SK-N-SH treated with all-trans-retinoic acid at 6 μM for 48 hours (cell line): ENCODE results near the gene ROBO2.

Experiments used
- ARNTL ChIP-seq: fragments of 450-650 bp; formaldehyde crosslinking; IDR thresholded peaks from 2 replicates; pipeline ENCODE4 v1.5.0; 2020; ENCODE audit warnings: low read depth, mild to moderate bottlenecking, moderate library complexity, borderline replicate concordance
- BACH2 ChIP-seq: fragments of 250-450 bp; sonication (Bioruptor Pico); IDR thresholded peaks from 2 replicates; pipeline ENCODE4 v1.9.0; 2021; ENCODE audit warnings: mild to moderate bottlenecking, borderline replicate concordance
- CREB5 ChIP-seq: fragments of 250-450 bp; sonication (Bioruptor Pico); IDR thresholded peaks from 2 replicates; pipeline ENCODE4 v1.5.1; 2020; ENCODE audit warnings: low read depth, mild to moderate bottlenecking, moderate library complexity
- OSR1 ChIP-seq: fragments of 250-450 bp; sonication (Bioruptor Pico); IDR thresholded peaks from 2 replicates; pipeline ENCODE4 v1.8.0; 2022; ENCODE audit warnings: moderate library complexity, mild to moderate bottlenecking, inconsistent platforms
- SNAI2 ChIP-seq: fragments of 250-450 bp; sonication (Bioruptor Pico); IDR thresholded peaks from 2 replicates; pipeline ENCODE4 v1.5.0; 2020; ENCODE audit warnings: mild to moderate bottlenecking, moderate library complexity
- TOX ChIP-seq: fragments of 250-450 bp; sonication (Bioruptor Pico); IDR thresholded peaks from 2 replicates; pipeline ENCODE4 v1.8.0; 2021; ENCODE audit warnings: mild to moderate bottlenecking, moderate library complexity, borderline replicate concordance
- ZC3H10 ChIP-seq: fragments of 250-450 bp; sonication (Bioruptor Pico); IDR thresholded peaks from 2 replicates; pipeline ENCODE4 v1.5.1; 2021; ENCODE audit warnings: mild to moderate bottlenecking, moderate library complexity
- ZFP30 ChIP-seq: fragments of 450-650 bp; formaldehyde crosslinking; IDR thresholded peaks from 2 replicates; pipeline ENCODE4 v1.5.0; 2022; ENCODE audit warnings: mild to moderate bottlenecking, moderate library complexity
- ZNF8 ChIP-seq: fragments of 450-650 bp; formaldehyde crosslinking; IDR thresholded peaks from 2 replicates; pipeline ENCODE4 v1.5.0; 2020; ENCODE audit warnings: mild to moderate bottlenecking, moderate library complexity
- TF ChIP-seq, protein P1 (sequence below): fragments of 250-450 bp; sonication (Bioruptor Pico); IDR thresholded peaks from 2 replicates; pipeline ENCODE4 v1.8.0; 2020; ENCODE audit warnings: mild to moderate bottlenecking, moderate library complexity, borderline replicate concordance

DNA sequence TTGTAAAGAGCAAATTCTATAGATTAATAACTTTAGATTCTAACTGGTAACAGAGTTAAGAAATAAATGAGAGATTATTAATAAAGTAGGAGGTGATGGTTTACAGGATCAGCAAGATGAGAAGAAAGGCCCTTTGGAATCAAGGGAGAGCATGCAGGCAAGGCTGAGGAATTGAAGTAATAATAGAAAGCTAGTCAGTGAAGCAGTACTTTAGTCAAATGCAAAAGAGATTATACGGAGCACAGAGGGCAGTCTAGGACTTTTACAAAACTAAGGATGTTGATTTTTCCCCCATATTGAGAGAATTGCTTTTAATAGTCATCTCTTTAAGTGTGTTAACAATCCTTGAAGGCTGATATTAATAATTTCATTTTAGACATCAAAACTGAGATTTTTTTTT, 146.4 kb downstream of the ROBO2 start:
- TF ChIP-seq ZC3H10 (CRISPR knock-in tag), result no peak
- no peak for TF ChIP-seq SNAI2 (CRISPR knock-in tag)
- TF ChIP-seq OSR1 (CRISPR knock-in tag), result no peak
- TF ChIP-seq, protein P1, sequence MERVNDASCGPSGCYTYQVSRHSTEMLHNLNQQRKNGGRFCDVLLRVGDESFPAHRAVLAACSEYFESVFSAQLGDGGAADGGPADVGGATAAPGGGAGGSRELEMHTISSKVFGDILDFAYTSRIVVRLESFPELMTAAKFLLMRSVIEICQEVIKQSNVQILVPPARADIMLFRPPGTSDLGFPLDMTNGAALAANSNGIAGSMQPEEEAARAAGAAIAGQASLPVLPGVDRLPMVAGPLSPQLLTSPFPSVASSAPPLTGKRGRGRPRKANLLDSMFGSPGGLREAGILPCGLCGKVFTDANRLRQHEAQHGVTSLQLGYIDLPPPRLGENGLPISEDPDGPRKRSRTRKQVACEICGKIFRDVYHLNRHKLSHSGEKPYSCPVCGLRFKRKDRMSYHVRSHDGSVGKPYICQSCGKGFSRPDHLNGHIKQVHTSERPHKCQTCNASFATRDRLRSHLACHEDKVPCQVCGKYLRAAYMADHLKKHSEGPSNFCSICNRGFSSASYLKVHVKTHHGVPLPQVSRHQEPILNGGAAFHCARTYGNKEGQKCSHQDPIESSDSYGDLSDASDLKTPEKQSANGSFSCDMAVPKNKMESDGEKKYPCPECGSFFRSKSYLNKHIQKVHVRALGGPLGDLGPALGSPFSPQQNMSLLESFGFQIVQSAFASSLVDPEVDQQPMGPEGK (CRISPR knock-in tag), result no peak
- no peak for TF ChIP-seq ZFP30 (CRISPR knock-in tag)
- TF ChIP-seq TOX, result no peak
- no peak for TF ChIP-seq ZNF8
- TF ChIP-seq BACH2 (CRISPR knock-in tag), result no peak
- TF ChIP-seq ARNTL, result no peak
- TF ChIP-seq CREB5, result no peak
